ENCODE results near the gene RTP3.
"Not testable (repeated sequence)": the region's sequence is repeated elsewhere in the genome, so short reads cannot be mapped to it uniquely, and the experiment has no call there.

- TF ChIP-seq CTCF, POLR2A (IDR thresholded peaks at IDR 0.05): not testable (repeated sequence)
Observed at GRCh38 chr3:46538425-46538802, 40.6 kb downstream of the RTP3 start.

All from esophagus squamous epithelium (tissue), 4 donors.